MG63 (cell line): ENCODE data around the gene PITPNC1. TPM values are rescaled to one million over a fixed set of nuclear protein-coding genes. Genes with fewer than 3 reads are reported as not detected.
"Not testable (repeated sequence)": the region's sequence is repeated elsewhere in the genome, so short reads cannot be mapped to it uniquely, and the experiment has no call there.

Experiments used
- DNase-seq: peaks from one replicate; pipeline ENCODE4 v3.0.0-alpha.2; 2020
- H3K27me3 ChIP-seq: fragments of 250-450 bp; sonication (Bioruptor Pico); 2 replicates; pipeline ENCODE4 v1.5.1; 2020; ENCODE audit warnings: mild to moderate bottlenecking, moderate library complexity
- H3K36me3 ChIP-seq: fragments of 250-450 bp; sonication (Bioruptor Pico); 2 replicates; pipeline ENCODE4 v1.5.1; 2020; ENCODE audit warnings: mild to moderate bottlenecking, moderate library complexity
- H3K4me3 ChIP-seq: fragments of 250-450 bp; sonication (Bioruptor Pico); 2 replicates; pipeline ENCODE4 v1.5.1; 2020; ENCODE audit warnings: mild to moderate bottlenecking, moderate library complexity
- H3K9me3 ChIP-seq: fragments of 250-450 bp; sonication (Bioruptor Pico); 2 replicates; pipeline ENCODE4 v1.5.1; 2020; ENCODE audit warnings: mild to moderate bottlenecking, moderate library complexity
- total RNA-seq: library from RNA; depleted of rRNA; stranded (reverse); fragments of >200 nt; shearing (Covaris generic); gene quantifications from 2 replicates; pipeline ENCODE4 v1.2.3, GENCODE V29; 2014; ENCODE audit warnings: low replicate concordance

PITPNC1 gene
- total RNA-seq, 1 experiment from 2014 or later = 0.99 TPM

- Histone ChIP-seq H3K36me3 (no peaks in the 10 kb centered on the region), H3K27me3 (peaks cover under 1% of the 10 kb centered on the region; the same call in 1 of the 2 replicates), H3K9me3 (peaks cover 9% of the 10 kb centered on the region), H3K4me3 (no peak overlapping the region)
- DNase-seq = no peak
These were observed 82.9 kb downstream of the PITPNC1 start for GRCh38 chr17:67459985-67460384.

GRCh38 chr17:67461228-67461780 is 84.2 kb downstream of the PITPNC1 start:
- Histone ChIP-seq H3K9me3 (peaks cover 9% of the 10 kb centered on the region), H3K27me3 (peaks cover 2% of the 10 kb centered on the region; the same call in 1 of the 2 replicates), H3K4me3 (no peak overlapping the region), H3K36me3 (no peaks in the 10 kb centered on the region)
- DNase-seq = no peak

GRCh38 chr17:67461876-67462275 is 84.8 kb downstream of the PITPNC1 start:
- peaks cover 2% of the 10 kb centered on the region; the same call in 1 of the 2 replicates for H3K27me3 ChIP-seq
- no peak for DNase-seq

GRCh38 chr17:67466251-67466796 is 89.2 kb downstream of the PITPNC1 start:
- DNase-seq = no peak
- Histone ChIP-seq H3K4me3 (no peak overlapping the region), H3K36me3 (no peaks in the 10 kb centered on the region), H3K9me3 (no peaks in the 10 kb centered on the region), H3K27me3 (peaks cover 2% of the 10 kb centered on the region; the same call in 1 of the 2 replicates)

More at GRCh38 chr17:67461876-67462275, 84.8 kb downstream of the PITPNC1 start:
- peaks cover 9% of the 10 kb centered on the region for H3K9me3 ChIP-seq
- H3K4me3 ChIP-seq = no peak overlapping the region
- no peaks in the 10 kb centered on the region for H3K36me3 ChIP-seq

GRCh38 chr17:67467500-67468455 is 90.7 kb downstream of the PITPNC1 start:
- H3K27me3 ChIP-seq = peaks cover 2% of the 10 kb centered on the region; the same call in 1 of the 2 replicates
- no peaks in the 10 kb centered on the region for H3K9me3 ChIP-seq
- DNase-seq = no peak
- H3K36me3 ChIP-seq = no peaks in the 10 kb centered on the region
- no peak overlapping the region for H3K4me3 ChIP-seq

- H3K27me3 ChIP-seq = peaks cover 2% of the 10 kb centered on the region; the same call in 1 of the 2 replicates
- no peak for DNase-seq
- no peaks in the 10 kb centered on the region for H3K9me3 ChIP-seq
- no peaks in the 10 kb centered on the region for H3K36me3 ChIP-seq
- no peak overlapping the region for H3K4me3 ChIP-seq
These were observed 92.3 kb downstream of the PITPNC1 start for GRCh38 chr17:67469208-67469980.

- no peaks in the 10 kb centered on the region for H3K36me3 ChIP-seq
- no peak overlapping the region for H3K4me3 ChIP-seq
- no peak for DNase-seq
- no peaks in the 10 kb centered on the region for H3K9me3 ChIP-seq
- H3K27me3 ChIP-seq = no peaks in the 10 kb centered on the region; the same call in 1 of the 2 replicates
These were observed 93.1 kb downstream of the PITPNC1 start for GRCh38 chr17:67470163-67470562.

GRCh38 chr17:67471118-67471517 is 94.0 kb downstream of the PITPNC1 start:
- H3K36me3 ChIP-seq = no peaks in the 10 kb centered on the region
- no peaks in the 10 kb centered on the region; the same call in 1 of the 2 replicates for H3K27me3 ChIP-seq
- DNase-seq = no peak
- no peaks in the 10 kb centered on the region for H3K9me3 ChIP-seq
- H3K4me3 ChIP-seq = no peak overlapping the region

- H3K4me3 ChIP-seq, H3K36me3 ChIP-seq, H3K9me3 ChIP-seq, H3K27me3 ChIP-seq: not testable (repeated sequence)
- DNase-seq = peak; percentile 28
These were observed 95.5 kb downstream of the PITPNC1 start for GRCh38 chr17:67472606-67473005.

GRCh38 chr17:67474081-67474661 is 97.1 kb downstream of the PITPNC1 start:
- Histone ChIP-seq H3K4me3 (no peak overlapping the region), H3K27me3 (no peaks in the 10 kb centered on the region; the same call in 1 of the 2 replicates), H3K9me3 (no peaks in the 10 kb centered on the region), H3K36me3 (no peaks in the 10 kb centered on the region)
- no peak for DNase-seq

- H3K27me3 ChIP-seq = no peaks in the 10 kb centered on the region; the same call in 1 of the 2 replicates
- no peaks in the 10 kb centered on the region for H3K36me3 ChIP-seq
- H3K9me3 ChIP-seq = no peaks in the 10 kb centered on the region
- peak; percentile 64 for DNase-seq
- no peak overlapping the region for H3K4me3 ChIP-seq
These were observed 98.3 kb downstream of the PITPNC1 start for GRCh38 chr17:67475161-67475937.

GRCh38 chr17:67476787-67477335 is 99.8 kb downstream of the PITPNC1 start:
- Histone ChIP-seq H3K4me3 (no peak overlapping the region), H3K27me3 (no peaks in the 10 kb centered on the region; the same call in 1 of the 2 replicates), H3K9me3 (no peaks in the 10 kb centered on the region), H3K36me3 (no peaks in the 10 kb centered on the region)
- DNase-seq = no peak

- Histone ChIP-seq H3K27me3 (no peaks in the 10 kb centered on the region; the same call in 1 of the 2 replicates), H3K36me3 (no peaks in the 10 kb centered on the region), H3K9me3 (no peaks in the 10 kb centered on the region), H3K4me3 (no peak overlapping the region)
- DNase-seq = peak; percentile 42
These were observed 100.6 kb downstream of the PITPNC1 start for GRCh38 chr17:67477687-67478086.

- Histone ChIP-seq H3K9me3 (no peaks in the 10 kb centered on the region), H3K27me3 (no peaks in the 10 kb centered on the region; the same call in 1 of the 2 replicates), H3K36me3 (no peaks in the 10 kb centered on the region), H3K4me3 (no peak overlapping the region)
- DNase-seq = no peak
These were observed 101.4 kb downstream of the PITPNC1 start for GRCh38 chr17:67478401-67479041.

GRCh38 chr17:67479148-67479547 is 102.1 kb downstream of the PITPNC1 start:
- H3K9me3 ChIP-seq = no peaks in the 10 kb centered on the region
- no peaks in the 10 kb centered on the region for H3K36me3 ChIP-seq
- H3K27me3 ChIP-seq = no peaks in the 10 kb centered on the region
- H3K4me3 ChIP-seq = no peak overlapping the region
- no peak for DNase-seq
